SK-N-SH (cell line): ENCODE measurements around the gene SMYD3. TPM values are rescaled to one million over a fixed set of nuclear protein-coding genes. Genes with fewer than 3 reads are reported as not detected.

Experiments used
- CTCF ChIA-PET: fragments of 300-600, 350-600 bp; formaldehyde crosslinking; extraction: SDS; loops from one replicate; lab custom pipeline; 2021; lab: Yijun Ruan, JAX
- POLR2A ChIA-PET: fragments of 350-600 bp; sonication (Branson Sonifier 250); formaldehyde crosslinking; extraction: SDS; loops from one replicate; lab custom pipeline; 2020; ENCODE audit warnings: antibody characterized with exemption, inconsistent platforms; lab: Yijun Ruan, JAX
- DNase-seq: peaks from one replicate; pipeline ENCODE4 v3.0.0; 2012
- H2AFZ ChIP-seq: fragments of 200-600 bp; sonication (generic); 2 replicates; pipeline ENCODE4 v1.8.1; 2016; ENCODE audit warnings: antibody characterized with exemption, mild to moderate bottlenecking, low read depth
- H3F3A ChIP-seq: fragments of 200-600 bp; sonication (generic); replicated peaks from 2 replicates; pipeline ENCODE3; 2016; ENCODE audit warnings: antibody characterized with exemption, mild to moderate bottlenecking; ENCODE audit not compliant: insufficient read depth
- H3K27ac ChIP-seq, 2 experiments: fragments of 200-500 bp in 1 of 2; fragments of 200-600 bp in 1 of 2; sonication (Bioruptor generic) in 1 of 2; sonication (generic), shearing (Covaris generic) in 1 of 2; 2 replicates each; pipeline versions ENCODE4 v1.5.1 to v1.6.1; 2014 to 2016; ENCODE audit warnings: low read depth in 2 of 2, inconsistent platforms in 1 of 2, low read length in 1 of 2, mild to moderate bottlenecking in 1 of 2, mixed read lengths in 1 of 2
- H3K27me3 ChIP-seq: fragments of 200-600 bp; sonication (generic), shearing (Covaris generic); 2 replicates; pipeline ENCODE4 v1.6.1; 2016; ENCODE audit warnings: mixed run types; ENCODE audit not compliant: insufficient read depth
- H3K36me3 ChIP-seq, 2 experiments: fragments of 200-500 bp in 1 of 2; fragments of 200-600 bp in 1 of 2; sonication (Bioruptor generic) in 1 of 2; sonication (generic) in 1 of 2; replicated peaks in 1 of 2; 2 replicates each; pipeline versions ENCODE3 to v1.5.1; 2014 to 2016; ENCODE audit warnings: low read length in 1 of 2, mild to moderate bottlenecking in 1 of 2; ENCODE audit not compliant: insufficient read depth in 2 of 2, control insufficient read depth in 1 of 2
- H3K4me1 ChIP-seq, 2 experiments: fragments of 200-500 bp in 1 of 2; fragments of 200-600 bp in 1 of 2; sonication (Bioruptor generic) in 1 of 2; sonication (generic), shearing (Covaris generic) in 1 of 2; 2 replicates each; pipeline versions ENCODE4 v1.5.1 to v1.6.1; 2014 to 2016; ENCODE audit warnings: low read depth in 1 of 2, low read length in 1 of 2, mixed run types in 1 of 2; ENCODE audit not compliant: insufficient read depth in 2 of 2, control insufficient read depth in 1 of 2
- H3K4me2 ChIP-seq: fragments of 200-600 bp; sonication (generic), shearing (Covaris generic); 2 replicates; pipeline ENCODE4 v1.6.1; 2017; ENCODE audit warnings: mixed run types
- H3K4me3 ChIP-seq, 2 experiments: fragments of 200-500 bp in 1 of 2; fragments of 200-600 bp in 1 of 2; sonication (Bioruptor generic) in 1 of 2; sonication (generic), shearing (Covaris generic) in 1 of 2; 2 replicates each; pipeline versions ENCODE4 v1.5.1 to v1.8.1; 2014 to 2016; ENCODE audit warnings: low read depth in 2 of 2, inconsistent platforms in 1 of 2, low read length in 1 of 2, mild to moderate bottlenecking in 1 of 2, mixed read lengths in 1 of 2, moderate library complexity in 1 of 2
- H3K79me2 ChIP-seq: fragments of 200-600 bp; sonication (generic); 2 replicates; pipeline ENCODE4 v1.8.1; 2017; ENCODE audit warnings: mild to moderate bottlenecking; ENCODE audit not compliant: insufficient read depth
- H3K9ac ChIP-seq: fragments of 200-600 bp; sonication (generic); 2 replicates; pipeline ENCODE4 v1.6.1; 2017; ENCODE audit warnings: mixed run types
- H3K9me2 ChIP-seq: fragments of 200-600 bp; sonication (generic); 2 replicates; pipeline ENCODE4 v1.6.1; 2017; ENCODE audit warnings: mixed run types
- H3K9me3 ChIP-seq: fragments of 200-600 bp; sonication (generic); 2 replicates; pipeline ENCODE4 v1.6.1; 2017; ENCODE audit warnings: mixed run types, mild to moderate bottlenecking, moderate library complexity
- H4K20me1 ChIP-seq: fragments of 200-600 bp; sonication (generic); 2 replicates; pipeline ENCODE4 v1.6.1; 2017; ENCODE audit warnings: mild to moderate bottlenecking, mixed run types; ENCODE audit not compliant: insufficient read depth
- ELF1 ChIP-seq: IDR thresholded peaks from 2 replicates; pipeline ENCODE4 v1.4.0; 2012
- EP300 ChIP-seq, 2 experiments: IDR thresholded peaks; 2 replicates each; pipeline versions ENCODE4 v1.4.0 to v1.6.1; 2012; ENCODE audit warnings: borderline replicate concordance in 1 of 2, low read depth in 1 of 2, low read length in 1 of 2
- EZH2phosphoT487 ChIP-seq: fragments of 200-600 bp; sonication (generic); IDR thresholded peaks from 2 replicates; pipeline ENCODE4 v1.6.1; 2017; ENCODE audit warnings: low read depth, mixed run types, mild to moderate bottlenecking, antibody characterized with exemption, moderate library complexity, borderline replicate concordance
- FOXJ3 ChIP-seq: sonication (generic); formaldehyde crosslinking; IDR thresholded peaks from 2 replicates; pipeline ENCODE4 v1.5.1; 2020; ENCODE audit warnings: mild to moderate bottlenecking, missing genetic modification reagents
- FOXM1 ChIP-seq: IDR thresholded peaks from 2 replicates; pipeline ENCODE4 v1.4.0; 2012; ENCODE audit warnings: low read depth, mild to moderate bottlenecking
- GABPA ChIP-seq: IDR thresholded peaks from 2 replicates; pipeline ENCODE4 v1.4.0; 2012; ENCODE audit warnings: low read depth, mild to moderate bottlenecking
- GATA2 ChIP-seq: sonication (generic); formaldehyde crosslinking; IDR thresholded peaks from 2 replicates; pipeline ENCODE4 v1.5.0; 2020; ENCODE audit warnings: mild to moderate bottlenecking, missing genetic modification reagents
- JUND ChIP-seq: IDR thresholded peaks from 2 replicates; pipeline ENCODE4 v1.4.0; 2012
- MEF2A ChIP-seq: IDR thresholded peaks from 2 replicates; pipeline ENCODE4 v1.4.0; 2012; ENCODE audit warnings: low read depth, borderline replicate concordance
- MXI1 ChIP-seq: IDR thresholded peaks from 2 replicates; pipeline ENCODE4 v1.6.1; 2012; ENCODE audit warnings: mild to moderate bottlenecking, low read depth, low read length, improper control_type of control experiment
- NFIC ChIP-seq: IDR thresholded peaks from 2 replicates; pipeline ENCODE4 v1.4.0; 2012; ENCODE audit warnings: borderline replicate concordance
- NRF1 ChIP-seq: IDR thresholded peaks from 2 replicates; pipeline ENCODE4 v1.6.1; 2012; ENCODE audit warnings: low read depth, mild to moderate bottlenecking, low read length
- RFX5 ChIP-seq: IDR thresholded peaks from 2 replicates; pipeline ENCODE4 v1.6.1; 2012; ENCODE audit warnings: mild to moderate bottlenecking, improper control_type of control experiment, low read length
- RXRA ChIP-seq: IDR thresholded peaks from 2 replicates; pipeline ENCODE4 v1.4.0; 2012; ENCODE audit warnings: low read depth, mild to moderate bottlenecking, borderline replicate concordance
- SMC3 ChIP-seq: IDR thresholded peaks from 2 replicates; pipeline ENCODE4 v1.6.1; 2012; ENCODE audit warnings: low read depth, low read length, improper control_type of control experiment
- TAF1 ChIP-seq: IDR thresholded peaks from 2 replicates; pipeline ENCODE4 v1.6.1; 2012; ENCODE audit warnings: low read depth, mild to moderate bottlenecking, low read length, moderate library complexity, borderline replicate concordance
- YY1 ChIP-seq: IDR thresholded peaks from 2 replicates; pipeline ENCODE4 v1.4.0; 2012; ENCODE audit warnings: low read depth, mild to moderate bottlenecking
- WGBS: methylation state at CpG from one replicate; pipeline ENCODE4 v1.1.6; 2017; ENCODE audit warnings: low lambda C conversion rate; 5-methylcytosine and 5-hydroxymethylcytosine counted together
- polyA plus RNA-seq, 3 experiments: library from polyadenylated mRNA; depleted of rRNA; stranded (reverse); fragments of >200 nt; gene quantifications; 2 replicates each; pipeline ENCODE4 v1.2.3, GENCODE V29; 2012
- TF ChIP-seq, protein P1 (sequence below): IDR thresholded peaks from 2 replicates; pipeline ENCODE4 v1.4.0; 2012; ENCODE audit warnings: low read depth
- TF ChIP-seq, protein P2 (sequence below): IDR thresholded peaks from 2 replicates; pipeline ENCODE4 v1.4.0; 2012; ENCODE audit warnings: low read depth, borderline replicate concordance
- TF ChIP-seq, protein P3 (sequence below): IDR thresholded peaks from 2 replicates; pipeline ENCODE4 v1.6.1; 2012; ENCODE audit warnings: mild to moderate bottlenecking, low read depth, low read length, moderate library complexity
- TF ChIP-seq, protein P4 (sequence below): fragments of 150-350 bp; IDR thresholded peaks from 2 replicates; pipeline ENCODE4 v1.6.1; 2017; ENCODE audit warnings: antibody characterized with exemption, low read length, low read depth, borderline replicate concordance
- TF ChIP-seq, protein P5 (sequence below): IDR thresholded peaks from 2 replicates; pipeline ENCODE4; 2012

SMYD3 gene
- polyA plus RNA-seq, 1 of the 3 experiments (the other 2 are of a cell fraction) = 31.4 TPM

DNA sequence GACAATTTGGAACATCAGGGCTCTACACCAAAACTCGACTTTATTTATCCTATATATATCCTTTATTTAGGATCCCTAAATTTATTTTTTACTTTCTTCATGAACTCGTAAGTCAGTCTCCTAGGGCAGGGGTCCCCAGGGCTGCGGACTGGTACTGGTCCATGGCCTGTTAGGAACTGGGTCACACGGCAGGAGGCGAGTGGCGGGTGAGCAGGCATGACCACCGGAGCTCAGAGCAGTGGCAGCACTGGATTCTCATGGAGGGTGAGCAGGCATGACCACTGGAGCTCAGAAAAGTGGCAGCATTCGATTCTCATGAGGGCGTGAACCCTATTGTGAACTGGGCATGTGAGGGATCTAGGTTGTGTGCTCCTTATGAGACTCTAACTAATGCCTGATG, 427.0 kb downstream of the SMYD3 start:
- Histone ChIP-seq H3K79me2 (no peaks in the 10 kb centered on the region), H3K4me2 (no peak overlapping the region), H3K27me3 (no peaks in the 10 kb centered on the region), H3K36me3 (no peaks in the 10 kb centered on the region), H3K9me2 (no peaks in the 10 kb centered on the region), H3F3A (no peaks in the 10 kb centered on the region), H3K9me3 (no peaks in the 10 kb centered on the region), H4K20me1 (no peaks in the 10 kb centered on the region), H3K4me1 (peaks cover 0 to under 1% of the 10 kb centered on the region in 2 experiments; a peak in 2 of 4 replicates), H3K27ac (no peak overlapping the region), H3K9ac (no peak overlapping the region), H3K4me3 (no peak overlapping the region), H2AFZ (no peak overlapping the region)
- ChIA-PET CTCF (interaction anchor here (0.7 kb wide), 1 partner anchor 63 kb away, joined by 3 read pairs; no protein-coding TSS in a partner anchor), POLR2A (no interaction called here)
- 93% methylated on average over 9 of the region's 9 CpGs for whole genome bisulfite sequencing
- DNase-seq = no peak
- TF ChIP-seq YY1 = no peak
- TF ChIP-seq, protein P1, sequence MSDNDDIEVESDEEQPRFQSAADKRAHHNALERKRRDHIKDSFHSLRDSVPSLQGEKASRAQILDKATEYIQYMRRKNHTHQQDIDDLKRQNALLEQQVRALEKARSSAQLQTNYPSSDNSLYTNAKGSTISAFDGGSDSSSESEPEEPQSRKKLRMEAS = no peak
- no peak for TF ChIP-seq FOXM1
- TF ChIP-seq EZH2phosphoT487 = no peak
- no peak for TF ChIP-seq RXRA
- no peak for TF ChIP-seq EP300 (IDR thresholded peaks at IDR 0.05; ENCODE audit: borderline replicate concordance in 1 of 2, low read depth in 1 of 2, low read length in 1 of 2)
- TF ChIP-seq GATA2 (CRISPR knock-in tag) = no peak
- TF ChIP-seq ELF1 = no peak

DNA sequence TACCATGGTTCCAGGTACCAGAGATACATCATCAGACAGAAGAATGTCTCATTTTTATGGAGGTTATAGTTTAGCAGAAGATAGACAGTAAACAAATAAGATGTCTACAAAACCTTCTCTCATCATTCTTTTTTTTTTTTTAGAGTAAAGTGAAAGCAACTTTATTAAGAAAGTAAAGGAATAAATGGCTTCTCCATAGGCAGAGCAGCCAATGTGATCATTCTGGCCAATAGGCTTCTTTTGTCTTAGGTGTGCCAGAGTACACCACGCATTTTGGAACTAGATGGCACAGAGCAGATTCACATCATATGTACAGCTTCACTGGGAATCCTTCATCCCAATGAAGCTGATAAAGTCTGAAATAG, 428.2 kb downstream of the SMYD3 start:
- no peak for DNase-seq
- Histone ChIP-seq H3K4me3 (no peak overlapping the region), H3K36me3 (peaks cover 0 to 5% of the 10 kb centered on the region in 2 experiments), H3K27ac (no peak overlapping the region), H3K27me3 (no peaks in the 10 kb centered on the region), H3K9me3 (no peaks in the 10 kb centered on the region), H3K4me2 (no peak overlapping the region), H3K79me2 (no peaks in the 10 kb centered on the region), H3K4me1 (no peaks in the 10 kb centered on the region; a peak in 1 of 4 replicates), H3K9ac (no peak overlapping the region), H3F3A (no peaks in the 10 kb centered on the region), H3K9me2 (no peaks in the 10 kb centered on the region), H4K20me1 (no peaks in the 10 kb centered on the region), H2AFZ (no peak overlapping the region)
- POLR2A ChIA-PET = no interaction called here
- CTCF ChIA-PET = no interaction called here
- WGBS = 88% methylated on average over 1 of the region's 1 CpG
- no peak for TF ChIP-seq RFX5
- no peak for TF ChIP-seq ELF1
- no peak for TF ChIP-seq SMC3
- TF ChIP-seq, protein P2, sequence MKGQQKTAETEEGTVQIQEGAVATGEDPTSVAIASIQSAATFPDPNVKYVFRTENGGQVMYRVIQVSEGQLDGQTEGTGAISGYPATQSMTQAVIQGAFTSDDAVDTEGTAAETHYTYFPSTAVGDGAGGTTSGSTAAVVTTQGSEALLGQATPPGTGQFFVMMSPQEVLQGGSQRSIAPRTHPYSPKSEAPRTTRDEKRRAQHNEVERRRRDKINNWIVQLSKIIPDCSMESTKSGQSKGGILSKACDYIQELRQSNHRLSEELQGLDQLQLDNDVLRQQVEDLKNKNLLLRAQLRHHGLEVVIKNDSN = no peak
- TF ChIP-seq MXI1 = no peak
- no peak for TF ChIP-seq EZH2phosphoT487
- no peak for TF ChIP-seq FOXJ3 (CRISPR knock-in tag)
- no peak for TF ChIP-seq NFIC
- TF ChIP-seq MEF2A = no peak
- TF ChIP-seq, protein P3, sequence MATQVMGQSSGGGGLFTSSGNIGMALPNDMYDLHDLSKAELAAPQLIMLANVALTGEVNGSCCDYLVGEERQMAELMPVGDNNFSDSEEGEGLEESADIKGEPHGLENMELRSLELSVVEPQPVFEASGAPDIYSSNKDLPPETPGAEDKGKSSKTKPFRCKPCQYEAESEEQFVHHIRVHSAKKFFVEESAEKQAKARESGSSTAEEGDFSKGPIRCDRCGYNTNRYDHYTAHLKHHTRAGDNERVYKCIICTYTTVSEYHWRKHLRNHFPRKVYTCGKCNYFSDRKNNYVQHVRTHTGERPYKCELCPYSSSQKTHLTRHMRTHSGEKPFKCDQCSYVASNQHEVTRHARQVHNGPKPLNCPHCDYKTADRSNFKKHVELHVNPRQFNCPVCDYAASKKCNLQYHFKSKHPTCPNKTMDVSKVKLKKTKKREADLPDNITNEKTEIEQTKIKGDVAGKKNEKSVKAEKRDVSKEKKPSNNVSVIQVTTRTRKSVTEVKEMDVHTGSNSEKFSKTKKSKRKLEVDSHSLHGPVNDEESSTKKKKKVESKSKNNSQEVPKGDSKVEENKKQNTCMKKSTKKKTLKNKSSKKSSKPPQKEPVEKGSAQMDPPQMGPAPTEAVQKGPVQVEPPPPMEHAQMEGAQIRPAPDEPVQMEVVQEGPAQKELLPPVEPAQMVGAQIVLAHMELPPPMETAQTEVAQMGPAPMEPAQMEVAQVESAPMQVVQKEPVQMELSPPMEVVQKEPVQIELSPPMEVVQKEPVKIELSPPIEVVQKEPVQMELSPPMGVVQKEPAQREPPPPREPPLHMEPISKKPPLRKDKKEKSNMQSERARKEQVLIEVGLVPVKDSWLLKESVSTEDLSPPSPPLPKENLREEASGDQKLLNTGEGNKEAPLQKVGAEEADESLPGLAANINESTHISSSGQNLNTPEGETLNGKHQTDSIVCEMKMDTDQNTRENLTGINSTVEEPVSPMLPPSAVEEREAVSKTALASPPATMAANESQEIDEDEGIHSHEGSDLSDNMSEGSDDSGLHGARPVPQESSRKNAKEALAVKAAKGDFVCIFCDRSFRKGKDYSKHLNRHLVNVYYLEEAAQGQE = no peak
- TF ChIP-seq, protein P4, sequence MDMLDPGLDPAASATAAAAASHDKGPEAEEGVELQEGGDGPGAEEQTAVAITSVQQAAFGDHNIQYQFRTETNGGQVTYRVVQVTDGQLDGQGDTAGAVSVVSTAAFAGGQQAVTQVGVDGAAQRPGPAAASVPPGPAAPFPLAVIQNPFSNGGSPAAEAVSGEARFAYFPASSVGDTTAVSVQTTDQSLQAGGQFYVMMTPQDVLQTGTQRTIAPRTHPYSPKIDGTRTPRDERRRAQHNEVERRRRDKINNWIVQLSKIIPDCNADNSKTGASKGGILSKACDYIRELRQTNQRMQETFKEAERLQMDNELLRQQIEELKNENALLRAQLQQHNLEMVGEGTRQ = no peak
- TF ChIP-seq, protein P5, sequence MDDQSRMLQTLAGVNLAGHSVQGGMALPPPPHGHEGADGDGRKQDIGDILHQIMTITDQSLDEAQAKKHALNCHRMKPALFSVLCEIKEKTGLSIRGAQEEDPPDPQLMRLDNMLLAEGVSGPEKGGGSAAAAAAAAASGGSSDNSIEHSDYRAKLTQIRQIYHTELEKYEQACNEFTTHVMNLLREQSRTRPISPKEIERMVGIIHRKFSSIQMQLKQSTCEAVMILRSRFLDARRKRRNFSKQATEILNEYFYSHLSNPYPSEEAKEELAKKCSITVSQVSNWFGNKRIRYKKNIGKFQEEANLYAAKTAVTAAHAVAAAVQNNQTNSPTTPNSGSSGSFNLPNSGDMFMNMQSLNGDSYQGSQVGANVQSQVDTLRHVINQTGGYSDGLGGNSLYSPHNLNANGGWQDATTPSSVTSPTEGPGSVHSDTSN = no peak
- TF ChIP-seq JUND = no peak
- no peak for TF ChIP-seq NRF1
- TF ChIP-seq GABPA = no peak
- no peak for TF ChIP-seq TAF1
